OCI-LY7 (cell line): ENCODE data around the gene IQGAP2. TPM values are rescaled to one million over a fixed set of nuclear protein-coding genes. Genes with fewer than 3 reads are reported as not detected.
"Not testable (repeated sequence)": the region's sequence is repeated elsewhere in the genome, so short reads cannot be mapped to it uniquely, and the experiment has no call there.

ENCODE experiments used
- BruUV-seq: library from RNA; stranded (reverse); fragments of 400-500 nt; replicated peaks from 2 replicates; lab custom pipeline; 2021; lab: Mats Ljungman, UMichigan
- CTCF ChIA-PET: fragments of 300-600 bp; sonication (Branson Sonifier 250); formaldehyde crosslinking; loops from one replicate; lab custom pipeline; 2022; ENCODE audit warnings: antibody characterized with exemption; ENCODE audit not compliant: unreplicated experiment; lab: Charles Lee
- POLR2A ChIA-PET: fragments of 300-600 bp; sonication (Branson Sonifier 250); formaldehyde crosslinking; loops from one replicate; lab custom pipeline; 2022; ENCODE audit warnings: antibody characterized with exemption; lab: Charles Lee
- DNase-seq: peaks from one replicate; pipeline ENCODE4 v3.0.0-alpha.2; 2015; ENCODE audit warnings: low spot score
- H2AFZ ChIP-seq: fragments of 200-600 bp; sonication (generic), shearing (Covaris generic); 2 replicates; pipeline ENCODE4 v1.6.1; 2014; ENCODE audit warnings: mild to moderate bottlenecking, antibody characterized with exemption, low read length, moderate library complexity
- H3K27ac ChIP-seq: fragments of 200-600 bp; sonication (generic); 2 replicates; pipeline ENCODE4 v1.5.1; 2014; ENCODE audit warnings: mixed run types, low read depth, mild to moderate bottlenecking, moderate library complexity, low read length, inconsistent platforms; ENCODE audit not compliant: poor library complexity, severe bottlenecking
- H3K36me3 ChIP-seq: fragments of 200-600 bp; sonication (generic); 2 replicates; pipeline ENCODE4 v1.6.1; 2014; ENCODE audit warnings: mild to moderate bottlenecking, antibody characterized with exemption, low read length, moderate library complexity, mixed read lengths; ENCODE audit not compliant: insufficient read depth
- H3K4me1 ChIP-seq: fragments of 200-600 bp; sonication (generic); 2 replicates; pipeline ENCODE4 v1.5.1; 2014; ENCODE audit warnings: mild to moderate bottlenecking, low read length; ENCODE audit not compliant: insufficient read depth, poor library complexity, severe bottlenecking
- H3K4me2 ChIP-seq: fragments of 200-600 bp; sonication (generic); 2 replicates; pipeline ENCODE4 v1.6.1; 2014; ENCODE audit warnings: mild to moderate bottlenecking, low read length
- H3K4me3 ChIP-seq: fragments of 200-600 bp; sonication (generic); 2 replicates; pipeline ENCODE4 v1.5.1; 2014; ENCODE audit warnings: mild to moderate bottlenecking, low read depth, low read length; ENCODE audit not compliant: poor library complexity, severe bottlenecking
- H3K79me2 ChIP-seq: fragments of 200-600 bp; sonication (generic); 2 replicates; pipeline ENCODE4 v1.6.1; 2016; ENCODE audit warnings: low read depth, mild to moderate bottlenecking, low read length, moderate library complexity, mixed read lengths; ENCODE audit not compliant: insufficient read depth
- H3K9me2 ChIP-seq: fragments of 200-600 bp; sonication (generic); 2 replicates; pipeline ENCODE4 v1.6.1; 2016; ENCODE audit warnings: mild to moderate bottlenecking, low read length, mixed read lengths; ENCODE audit not compliant: insufficient read depth
- H3K9me3 ChIP-seq: fragments of 200-600 bp; sonication (generic); 2 replicates; pipeline ENCODE4 v1.6.1; 2014; ENCODE audit warnings: mild to moderate bottlenecking, mixed run types, low read length, mixed read lengths
- H4K20me1 ChIP-seq: fragments of 200-600 bp; sonication (generic); 2 replicates; pipeline ENCODE4 v1.6.1; 2014; ENCODE audit warnings: mild to moderate bottlenecking, antibody characterized with exemption, low read length, moderate library complexity, mixed read lengths; ENCODE audit not compliant: insufficient read depth
- CTCF ChIP-seq: fragments of 200-600 bp; sonication (generic); conservative IDR thresholded peaks from 2 replicates; pipeline ENCODE4 v1.5.1; 2014; ENCODE audit warnings: mild to moderate bottlenecking, antibody characterized with exemption, low read length, moderate library complexity, mixed read lengths
- EZH2phosphoT487 ChIP-seq: fragments of 200-600 bp; sonication (generic); IDR thresholded peaks from 2 replicates; pipeline ENCODE4 v1.6.1; 2018; ENCODE audit warnings: low read depth, borderline replicate concordance, mild to moderate bottlenecking, mixed run types, antibody characterized with exemption, low read length, moderate library complexity, mixed read lengths
- intact Hi-C: fragments of 100-400 bp; cut with micrococcal nuclease; formaldehyde crosslinking; loops from one replicate; pipeline ENCODE4 v1.10.0; 2022; ENCODE audit not compliant: unreplicated experiment
- total RNA-seq, 2 experiments: library from RNA; depleted of rRNA in 1 of 2; stranded (reverse); fragments of >200 nt in 1 of 2; shearing (Covaris generic) in 1 of 2; gene quantifications; 2 replicates each; pipeline ENCODE4 v1.2.3, GENCODE V29; 2014 to 2022

The IQGAP2 gene
- total RNA-seq, 2 experiments from 2014 or later: 30.0 to 50.2 TPM

- no peak overlapping the region for H2AFZ ChIP-seq
- ChIA-PET POLR2A (interaction anchor here (0.5 to 2.1 kb wide), 8 partner anchors 10 to 680 kb away, joined by 3 to 10 read pairs (median 3); no protein-coding TSS in a partner anchor), CTCF (no interaction called here)
- H3K9me3 ChIP-seq: no peaks in the 10 kb centered on the region
- TF ChIP-seq EZH2phosphoT487: no peak
- no peak for TF ChIP-seq CTCF
- H3K4me3 ChIP-seq: no peak overlapping the region
- no peaks in the 10 kb centered on the region for H3K36me3 ChIP-seq
- H3K4me2 ChIP-seq: no peak overlapping the region
- no TSS peak for BruUV-seq
- no peaks in the 10 kb centered on the region for H4K20me1 ChIP-seq
- no peak for DNase-seq
- H3K9me2 ChIP-seq: no peaks in the 10 kb centered on the region
- H3K79me2 ChIP-seq: no peaks in the 10 kb centered on the region
- peaks cover 39% of the 10 kb centered on the region for H3K4me1 ChIP-seq
- no peak overlapping the region for H3K27ac ChIP-seq
- intact Hi-C loops: no loop called here
Measured at GRCh38 chr5:76366596-76366995, 36.5 kb upstream of the IQGAP2 start.

DNA sequence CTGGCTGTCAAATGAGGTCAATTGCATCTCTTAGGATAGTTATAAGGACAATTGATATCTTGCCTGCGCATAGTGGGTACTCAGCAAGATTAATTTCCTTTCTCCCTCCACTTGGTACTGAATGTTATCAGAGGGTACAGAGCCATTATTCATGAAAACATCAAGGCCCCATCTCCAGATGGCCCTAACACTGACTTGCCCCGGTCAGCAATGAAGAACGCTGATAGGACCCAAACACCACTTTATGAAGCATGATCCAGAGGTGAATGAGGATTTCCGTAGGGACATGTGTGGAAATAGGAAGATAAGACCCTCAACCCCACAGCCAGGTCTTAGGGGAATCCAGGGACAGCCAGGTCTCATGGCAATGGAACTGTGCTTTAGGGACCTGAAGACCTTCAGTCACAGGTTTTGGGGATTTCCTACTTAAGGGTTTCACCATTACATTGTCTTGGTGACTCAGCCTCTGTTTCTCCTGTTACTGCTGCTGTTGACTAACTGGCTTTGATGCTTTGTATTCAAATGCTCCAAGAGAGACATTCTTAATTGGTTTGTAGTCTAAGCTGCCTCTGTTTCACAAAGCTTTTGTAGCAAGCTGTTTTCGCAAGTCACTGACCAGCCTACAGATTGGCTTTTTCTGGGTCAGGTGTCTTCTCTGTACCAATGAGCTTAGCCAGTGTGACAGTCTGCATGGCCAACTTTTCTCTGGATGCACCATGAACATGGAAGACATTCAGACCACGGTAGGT lies 35.3 kb upstream of the IQGAP2 start:
- intact Hi-C loops: no loop called here
- Histone ChIP-seq H3K4me3 (no peak overlapping the region), H3K4me1 (peaks cover 49% of the 10 kb centered on the region), H3K27ac (no peak overlapping the region), H3K9me3 (no peaks in the 10 kb centered on the region), H2AFZ (no peak overlapping the region), H3K9me2 (no peaks in the 10 kb centered on the region), H3K36me3 (no peaks in the 10 kb centered on the region), H3K79me2 (no peaks in the 10 kb centered on the region), H3K4me2 (no peak overlapping the region), H4K20me1 (no peaks in the 10 kb centered on the region)
- TF ChIP-seq EZH2phosphoT487: no peak
- no peak for TF ChIP-seq CTCF
- CTCF ChIA-PET: no interaction called here
- DNase-seq: no peak
- no TSS peak for BruUV-seq
- POLR2A ChIA-PET: interaction anchor here (0.6 kb wide), 2 partner anchors 15 to 85 kb away, joined by 3 read pairs; no protein-coding TSS in a partner anchor

DNA sequence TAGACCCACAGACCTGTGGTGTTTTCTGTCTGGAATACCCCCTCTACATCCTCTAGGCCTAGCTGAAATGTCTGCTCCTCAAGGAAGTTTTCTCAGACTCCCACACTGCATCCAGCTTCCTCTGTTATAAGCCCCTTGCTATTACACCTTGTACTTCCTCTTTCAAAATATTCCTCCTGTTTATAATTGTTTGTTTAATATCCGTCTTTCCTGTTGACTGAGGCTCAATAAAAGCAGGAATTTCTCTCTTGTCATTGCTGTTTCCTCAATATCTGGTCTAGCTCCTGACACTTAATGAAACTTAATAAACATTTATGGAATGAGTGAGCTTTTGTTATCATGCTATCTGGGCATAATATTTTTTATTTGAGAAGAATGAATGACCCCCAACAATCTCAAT lies 34.1 kb upstream of the IQGAP2 start:
- no peaks in the 10 kb centered on the region for H3K9me2 ChIP-seq
- H3K4me1 ChIP-seq: peaks cover 46% of the 10 kb centered on the region
- 0 out of 2 replicates have a peak, but pooled peaks cover 3% of the 10 kb centered on the region for H3K36me3 ChIP-seq
- no peaks in the 10 kb centered on the region for H3K9me3 ChIP-seq
- no peaks in the 10 kb centered on the region for H3K79me2 ChIP-seq
- TF ChIP-seq CTCF: no peak
- TF ChIP-seq EZH2phosphoT487: no peak
- H4K20me1 ChIP-seq: no peaks in the 10 kb centered on the region
- no peak overlapping the region for H3K4me2 ChIP-seq
- no peak for DNase-seq
- no peak overlapping the region for H3K27ac ChIP-seq
- intact Hi-C loops: no loop called here
- BruUV-seq: no TSS peak
- no peak overlapping the region for H2AFZ ChIP-seq
- CTCF ChIA-PET: no interaction called here
- no peak overlapping the region for H3K4me3 ChIP-seq
- POLR2A ChIA-PET: interaction anchor here (0.6 to 0.7 kb wide), 2 partner anchors 57 to 272 kb away, joined by 3 to 6 read pairs; no protein-coding TSS in a partner anchor

GRCh38 chr5:76369668-76370067 lies 33.4 kb upstream of the IQGAP2 start:
- DNase-seq, BruUV-seq: not testable (repeated sequence)

More at GRCh38 chr5:76369668-76370067, 33.4 kb upstream of the IQGAP2 start:
- H3K9me2 ChIP-seq, H3K36me3 ChIP-seq, H3K4me2 ChIP-seq, H2AFZ ChIP-seq, H4K20me1 ChIP-seq, CTCF ChIA-PET, H3K4me3 ChIP-seq, H3K27ac ChIP-seq, H3K79me2 ChIP-seq, H3K9me3 ChIP-seq, intact Hi-C loops: not testable (repeated sequence)
- POLR2A ChIA-PET: interaction anchor here (0.6 to 0.9 kb wide), 3 partner anchors 17 to 1590 kb away, joined by 3 to 6 read pairs (median 3); no protein-coding TSS in a partner anchor
- peaks cover 46% of the 10 kb centered on the region for H3K4me1 ChIP-seq
